ENCODE measurements around the gene RPTOR. TPM values are rescaled to one million over a fixed set of nuclear protein-coding genes. Genes with fewer than 3 reads are reported as not detected.

Gene RPTOR
- total RNA-seq, 1 experiment from 2014 or later, result 46.2 TPM

- DNase-seq (no peak), ATAC-seq (no peak)
- no peaks in the 10 kb centered on the region for H3K9me3 ChIP-seq (ENCODE audit: low read length)
- H3K27ac ChIP-seq (ENCODE audit: low read length), result no peak overlapping the region
- no peak overlapping the region for H3K4me2 ChIP-seq (ENCODE audit: low read length)
- no peak overlapping the region for H3K4me3 ChIP-seq (ENCODE audit: low read length)
- H3K9me2 ChIP-seq (replicated peaks; ENCODE audit: low read length), result no peaks in the 10 kb centered on the region
- no peak overlapping the region for H2AFZ ChIP-seq (ENCODE audit: low read length)
- H3K79me2 ChIP-seq (ENCODE audit: low read length), result no peaks in the 10 kb centered on the region
- ChIA-PET POLR2A (ENCODE audit: unreplicated experiment) (no interaction called here), CTCF (no interaction called here)
- intact Hi-C loops (cut with micrococcal nuclease), result no loop called here
- peaks cover 12% of the 10 kb centered on the region for H3K36me3 ChIP-seq (ENCODE audit: low read depth, low read length)
- TF ChIP-seq EZH2 (IDR thresholded peaks at IDR 0.05; ENCODE audit: low read length, unreplicated experiment) (no peak), EZH2phosphoT487 (IDR thresholded peaks at IDR 0.05; ENCODE audit: borderline replicate concordance, low read length) (no peak)
- TF ChIP-seq, protein P1, sequence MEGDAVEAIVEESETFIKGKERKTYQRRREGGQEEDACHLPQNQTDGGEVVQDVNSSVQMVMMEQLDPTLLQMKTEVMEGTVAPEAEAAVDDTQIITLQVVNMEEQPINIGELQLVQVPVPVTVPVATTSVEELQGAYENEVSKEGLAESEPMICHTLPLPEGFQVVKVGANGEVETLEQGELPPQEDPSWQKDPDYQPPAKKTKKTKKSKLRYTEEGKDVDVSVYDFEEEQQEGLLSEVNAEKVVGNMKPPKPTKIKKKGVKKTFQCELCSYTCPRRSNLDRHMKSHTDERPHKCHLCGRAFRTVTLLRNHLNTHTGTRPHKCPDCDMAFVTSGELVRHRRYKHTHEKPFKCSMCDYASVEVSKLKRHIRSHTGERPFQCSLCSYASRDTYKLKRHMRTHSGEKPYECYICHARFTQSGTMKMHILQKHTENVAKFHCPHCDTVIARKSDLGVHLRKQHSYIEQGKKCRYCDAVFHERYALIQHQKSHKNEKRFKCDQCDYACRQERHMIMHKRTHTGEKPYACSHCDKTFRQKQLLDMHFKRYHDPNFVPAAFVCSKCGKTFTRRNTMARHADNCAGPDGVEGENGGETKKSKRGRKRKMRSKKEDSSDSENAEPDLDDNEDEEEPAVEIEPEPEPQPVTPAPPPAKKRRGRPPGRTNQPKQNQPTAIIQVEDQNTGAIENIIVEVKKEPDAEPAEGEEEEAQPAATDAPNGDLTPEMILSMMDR (conservative IDR thresholded peaks at IDR 0.05; ENCODE audit: low read depth, low read length), result no peak
- no peak overlapping the region for H3K9ac ChIP-seq (ENCODE audit: low read length)
- no peaks in the 10 kb centered on the region for H3F3A ChIP-seq (ENCODE audit: low read length, unreplicated experiment)
- no peaks in the 10 kb centered on the region for H3K4me1 ChIP-seq (ENCODE audit: insufficient read depth, low read length)
- no peaks in the 10 kb centered on the region for H3K27me3 ChIP-seq (ENCODE audit: low read length)
- no TSS peak for BruUV-seq (replicated peaks)
- H4K20me1 ChIP-seq (ENCODE audit: low read length), result no peaks in the 10 kb centered on the region
These were observed 263.2 kb downstream of the RPTOR start for GRCh38 chr17:80807882-80808281.

- H3K9me2 ChIP-seq (replicated peaks; ENCODE audit: low read length), result no peaks in the 10 kb centered on the region
- CTCF ChIA-PET, result no interaction called here
- H3K79me2 ChIP-seq (ENCODE audit: low read length), result no peaks in the 10 kb centered on the region
- POLR2A ChIA-PET (ENCODE audit: unreplicated experiment), result no interaction called here
- no peak overlapping the region for H3K4me2 ChIP-seq (ENCODE audit: low read length)
- H3K27ac ChIP-seq (ENCODE audit: low read length), result no peak overlapping the region
- H3K4me1 ChIP-seq (ENCODE audit: insufficient read depth, low read length), result no peaks in the 10 kb centered on the region
- no peaks in the 10 kb centered on the region for H3K27me3 ChIP-seq (ENCODE audit: low read length)
- intact Hi-C loops (cut with micrococcal nuclease), result no loop called here
- H2AFZ ChIP-seq (ENCODE audit: low read length), result no peak overlapping the region
- ATAC-seq (no peak), DNase-seq (no peak)
- H3K9ac ChIP-seq (ENCODE audit: low read length), result no peak overlapping the region
- no TSS peak for BruUV-seq (replicated peaks)
- H4K20me1 ChIP-seq (ENCODE audit: low read length), result no peaks in the 10 kb centered on the region
- H3K4me3 ChIP-seq (ENCODE audit: low read length), result no peak overlapping the region
- no peak for TF ChIP-seq EZH2 (IDR thresholded peaks at IDR 0.05; ENCODE audit: low read length, unreplicated experiment)
- TF ChIP-seq, protein P1 (conservative IDR thresholded peaks at IDR 0.05; ENCODE audit: low read depth, low read length), result no peak
- TF ChIP-seq EZH2phosphoT487 (IDR thresholded peaks at IDR 0.05; ENCODE audit: borderline replicate concordance, low read length), result no peak
- no peaks in the 10 kb centered on the region for H3F3A ChIP-seq (ENCODE audit: low read length, unreplicated experiment)
- peaks cover 12% of the 10 kb centered on the region for H3K36me3 ChIP-seq (ENCODE audit: low read depth, low read length)
- H3K9me3 ChIP-seq (ENCODE audit: low read length), result no peaks in the 10 kb centered on the region
These were observed 266.8 kb downstream of the RPTOR start for GRCh38 chr17:80811181-80812105.
